HG03095 (cell line): ENCODE measurements around the gene BRD7.
A peak's percentile ranks its signal among the peaks of the same experiment; 100 is the strongest.

Source experiments
- ATAC-seq: cut with Tn5 transposase; IDR thresholded peaks from one replicate; pipeline ENCODE4 v1.9.1; 2021; ENCODE audit warnings: moderate library complexity; ENCODE audit not compliant: unreplicated experiment

The BRD7 gene

DNA sequence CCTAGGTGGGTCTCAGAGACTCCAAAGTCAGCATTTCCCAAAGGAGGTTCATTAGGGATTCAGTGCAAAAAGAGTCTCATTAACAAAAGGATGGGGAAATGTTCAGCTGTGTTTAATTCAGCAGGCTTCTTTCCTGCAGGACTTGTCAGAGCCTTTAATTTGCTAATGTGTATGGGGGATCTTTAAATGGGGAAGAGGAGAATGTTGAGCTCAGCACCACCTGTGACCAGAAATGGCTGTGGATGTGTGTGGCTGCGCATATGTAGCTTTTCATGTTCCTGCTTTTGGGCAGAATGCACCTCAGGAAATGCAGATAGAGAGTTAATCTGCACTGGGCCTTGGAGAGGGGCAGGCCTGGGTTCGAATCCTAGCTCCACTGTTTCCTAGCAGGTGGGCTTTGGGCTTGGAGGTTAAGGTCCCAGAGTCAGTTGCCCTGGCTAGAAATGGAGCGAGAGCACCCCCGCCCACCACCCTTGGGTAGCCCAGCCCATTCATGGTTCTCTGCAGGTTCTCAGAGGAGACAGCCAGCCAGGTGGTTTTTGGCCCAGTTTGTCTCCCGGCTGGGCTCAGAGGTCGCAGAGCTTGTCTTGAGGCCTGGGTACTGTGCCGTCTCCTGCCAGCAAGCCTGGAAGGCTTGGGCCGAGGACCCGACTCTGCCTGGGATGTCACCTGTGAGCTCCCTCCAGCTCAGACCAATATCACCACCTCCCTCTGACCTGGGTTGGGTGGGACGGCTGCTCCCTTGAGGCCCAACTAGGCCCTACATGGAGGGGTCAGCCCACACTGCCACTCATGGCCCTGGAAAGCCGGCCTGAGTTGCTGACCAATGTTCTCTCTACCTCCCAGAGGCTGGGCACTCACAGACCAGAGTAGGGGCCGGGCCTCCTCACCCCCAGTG is 93.1 kb downstream of the BRD7 start:
- ATAC-seq = no peak

DNA sequence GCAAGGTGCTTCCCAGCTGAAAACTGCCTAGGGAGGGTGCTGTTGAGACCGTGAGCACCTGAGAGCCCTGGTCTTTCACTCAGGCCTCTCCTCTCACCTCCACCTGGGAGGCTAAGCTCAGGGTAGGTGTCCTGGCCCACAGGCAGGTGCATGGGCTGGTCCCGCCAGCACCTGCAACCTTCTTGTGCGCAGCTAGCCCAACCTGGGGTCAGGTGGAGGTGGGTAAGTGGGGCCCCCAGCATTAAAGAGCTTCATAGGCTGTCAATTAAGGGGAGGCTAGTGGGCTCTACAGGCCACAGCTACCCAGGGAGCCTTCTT is 93.7 kb downstream of the BRD7 start:
- no peak for ATAC-seq

DNA sequence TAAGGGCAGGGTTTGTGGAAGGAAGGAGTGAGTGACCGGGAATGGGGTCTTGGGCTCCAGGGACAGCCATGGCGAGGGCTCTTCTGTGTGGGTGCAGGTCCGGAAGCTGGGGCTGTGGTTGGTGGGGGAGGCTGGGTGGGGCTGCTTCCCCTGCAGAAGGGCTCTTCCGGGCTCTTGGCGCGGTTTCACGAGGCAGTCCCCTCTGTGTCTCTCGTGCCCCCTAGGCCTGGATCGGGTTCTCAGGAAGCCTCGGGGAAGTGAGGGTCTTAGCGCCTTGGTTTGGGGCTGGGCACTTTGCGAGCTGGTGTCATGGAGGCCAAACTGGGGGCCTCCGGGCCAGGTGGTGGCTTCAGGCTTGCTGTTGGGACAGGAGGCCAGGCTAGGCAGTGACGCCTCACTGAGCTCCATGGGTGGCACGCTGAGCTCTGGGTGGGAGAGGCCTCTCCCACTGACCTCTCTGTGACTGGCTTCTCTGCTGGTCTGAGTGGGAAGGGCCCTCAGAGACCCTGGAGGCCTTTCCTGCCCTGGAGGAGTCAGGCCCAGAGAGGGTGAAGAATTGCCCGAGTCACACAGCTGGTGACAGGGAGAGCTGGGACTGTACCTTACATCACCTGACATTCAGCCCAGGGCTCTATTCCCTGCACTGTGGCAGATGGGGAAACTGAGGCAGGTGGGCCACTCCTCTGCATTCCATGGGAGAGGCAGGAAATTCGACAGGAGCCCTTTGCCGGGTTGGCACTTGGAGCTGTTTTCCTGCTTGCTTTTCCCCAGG is 94.3 kb downstream of the BRD7 start:
- peak; percentile 34 for ATAC-seq

DNA sequence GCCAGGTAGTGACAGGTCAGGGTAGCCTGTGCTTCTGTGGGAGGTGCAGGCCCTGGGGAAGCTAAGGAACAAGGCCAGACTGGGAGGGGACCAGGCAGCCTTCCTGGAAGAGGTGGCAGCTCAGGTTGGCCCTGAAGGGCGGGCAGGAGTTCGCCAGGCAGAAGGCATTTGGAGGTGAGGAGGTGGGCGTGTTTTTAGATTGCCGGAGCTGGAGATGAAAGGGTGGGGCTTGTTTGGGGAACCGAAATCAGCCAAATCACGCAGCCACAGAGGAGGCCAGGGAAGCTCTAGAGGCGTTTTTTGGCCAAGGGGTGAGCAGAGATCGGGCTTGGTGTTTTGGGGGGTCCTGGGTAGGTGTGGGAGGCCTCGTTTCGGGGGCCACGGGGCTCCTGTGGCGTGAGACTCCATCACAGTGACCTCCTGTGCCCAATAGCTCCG is 94.9 kb downstream of the BRD7 start:
- peak; percentile 64 for ATAC-seq

DNA sequence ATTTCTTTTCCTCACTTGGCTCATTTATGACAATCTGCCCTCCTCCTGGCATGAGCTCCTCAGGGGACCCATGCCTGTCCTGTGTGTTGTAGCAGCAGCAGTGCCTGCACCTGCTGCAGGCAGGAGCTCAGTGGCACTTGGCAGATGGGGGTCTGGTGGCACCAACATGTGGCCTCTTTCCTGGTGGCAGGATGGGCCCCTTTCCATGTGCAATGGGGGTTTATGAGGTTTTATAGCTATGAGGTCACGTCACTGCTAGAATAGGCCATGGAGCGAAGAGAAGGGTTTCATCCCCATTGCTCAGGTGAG is 95.5 kb downstream of the BRD7 start:
- no peak for ATAC-seq

DNA sequence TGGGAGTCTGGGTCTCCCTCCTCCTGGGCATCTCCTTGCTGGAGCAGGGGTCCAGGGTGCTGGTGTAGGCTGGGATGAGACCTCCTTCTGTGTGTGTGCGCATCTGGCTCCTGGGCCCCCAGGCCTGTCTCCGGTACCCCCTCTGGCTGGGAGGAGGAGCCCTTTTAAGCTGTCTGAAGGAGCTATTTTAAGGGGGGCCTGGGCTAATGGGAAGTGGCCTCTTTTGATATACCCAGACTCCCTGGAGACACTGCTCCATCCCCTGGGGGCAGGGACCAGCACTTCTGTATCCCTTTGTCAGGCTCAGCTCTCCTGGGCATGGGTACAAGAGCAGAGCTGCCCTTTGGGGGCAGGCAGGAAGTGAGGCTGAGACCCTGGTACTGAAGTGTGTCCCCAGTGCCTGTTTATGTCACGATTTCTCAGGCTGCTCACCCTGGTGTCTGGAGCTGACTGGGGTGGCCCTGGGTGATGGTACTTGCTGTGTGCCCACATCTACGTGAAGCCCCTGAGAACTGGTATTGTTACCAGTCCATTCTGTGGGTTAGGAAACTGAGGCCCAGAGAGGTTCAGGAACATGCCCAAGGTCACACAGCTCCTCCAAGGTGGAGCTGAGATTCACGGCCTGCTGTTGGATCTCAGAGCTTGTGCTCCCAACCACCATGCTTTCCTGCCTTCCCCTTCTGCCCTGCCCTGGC is 96.0 kb downstream of the BRD7 start:
- ATAC-seq = no peak

DNA sequence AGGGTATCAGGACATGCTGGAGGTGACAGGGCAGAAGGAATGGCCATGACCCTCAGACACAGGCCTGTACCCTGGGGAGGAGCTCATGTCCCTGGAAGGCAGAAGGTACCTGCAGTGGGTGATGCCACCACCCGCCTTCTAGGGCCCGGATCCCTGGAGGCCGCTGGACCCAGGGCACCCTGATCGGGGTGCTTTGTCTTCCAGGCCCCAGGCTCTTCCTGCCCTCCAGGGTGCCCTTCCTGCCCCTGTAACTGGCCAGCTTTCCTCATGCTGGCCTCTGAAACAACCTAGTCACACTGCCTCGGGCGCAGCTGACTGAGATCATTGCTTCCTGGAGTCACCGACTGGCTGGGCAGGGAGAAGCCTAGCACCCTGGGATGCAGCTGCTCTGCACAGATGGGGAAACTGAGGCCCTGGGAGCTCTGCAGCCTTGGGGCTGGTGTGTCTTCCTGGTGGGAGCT is 96.6 kb downstream of the BRD7 start:
- ATAC-seq = no peak

DNA sequence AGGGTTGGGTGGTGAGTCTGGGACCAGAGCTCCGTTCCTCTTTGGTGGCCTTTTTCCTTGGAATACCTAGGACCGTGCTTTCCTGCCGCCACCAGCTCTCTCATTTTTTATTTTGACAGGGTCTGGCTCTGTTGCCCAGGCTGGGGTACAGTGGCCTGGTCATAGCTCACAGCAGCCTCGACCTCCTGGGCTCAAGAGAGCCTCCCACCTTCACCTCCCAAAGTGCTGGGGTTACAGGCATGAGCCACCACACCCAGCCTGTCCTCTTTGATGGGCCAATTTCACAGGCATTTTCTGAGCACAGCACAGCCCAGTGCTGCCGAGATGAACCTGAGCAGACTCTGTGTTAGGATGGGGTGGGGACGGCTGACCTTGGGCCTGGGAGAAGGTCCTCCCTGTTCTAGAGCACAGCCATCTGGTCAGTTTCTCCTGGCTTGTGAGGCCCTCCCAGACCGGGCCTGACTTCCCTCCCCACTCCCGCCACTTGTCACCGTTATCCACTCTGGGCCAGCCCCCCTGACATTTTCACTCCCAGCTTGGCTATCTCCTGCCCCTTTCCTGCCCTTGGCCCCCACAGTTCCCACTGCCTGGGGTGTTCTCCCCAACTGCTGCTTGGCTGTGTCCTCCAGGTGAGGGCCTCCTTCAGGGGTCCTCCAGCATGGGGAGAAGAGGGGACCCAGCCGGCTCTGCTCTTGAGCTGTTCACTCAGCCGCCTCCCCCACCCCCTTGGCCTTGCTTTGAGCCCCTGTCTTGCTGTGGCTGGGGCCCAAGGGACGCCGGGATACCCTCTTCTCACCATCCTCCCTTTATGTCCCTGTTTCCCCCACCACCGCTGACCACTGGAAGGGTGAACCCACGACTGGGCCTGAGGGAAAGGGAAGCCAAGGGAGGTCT is 97.4 kb downstream of the BRD7 start:
- ATAC-seq = no peak

DNA sequence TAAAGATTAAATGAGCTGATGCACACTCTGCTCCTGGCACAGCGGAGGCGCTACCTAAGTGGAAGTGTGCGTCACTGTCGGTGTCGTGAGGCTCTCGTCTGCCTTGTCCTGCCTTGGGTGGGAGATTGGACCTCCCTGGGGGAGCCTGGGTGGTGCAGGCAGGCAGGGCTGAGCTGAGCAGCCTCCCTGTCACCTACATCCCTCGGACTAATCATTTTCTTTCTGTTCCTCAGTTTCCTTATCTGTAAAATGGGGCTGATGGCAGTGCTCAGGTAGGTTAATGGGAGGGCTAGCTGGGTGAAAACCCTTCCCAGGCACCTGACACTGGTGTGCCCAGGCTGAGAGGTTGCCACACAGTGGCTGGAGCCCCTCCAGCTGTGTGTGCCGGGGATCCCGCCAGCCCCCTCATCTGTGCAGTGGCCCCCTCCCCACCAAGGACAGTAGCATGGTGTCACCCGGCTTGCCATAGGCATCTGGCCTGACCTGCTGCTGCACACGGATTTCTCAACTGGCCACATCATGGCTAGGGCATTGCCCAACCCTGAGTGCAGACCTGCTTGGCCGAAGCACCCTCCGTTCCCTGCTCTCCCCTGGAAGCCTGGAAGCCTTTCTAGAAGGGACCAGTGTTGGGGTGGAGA is 98.2 kb downstream of the BRD7 start:
- no peak for ATAC-seq

DNA sequence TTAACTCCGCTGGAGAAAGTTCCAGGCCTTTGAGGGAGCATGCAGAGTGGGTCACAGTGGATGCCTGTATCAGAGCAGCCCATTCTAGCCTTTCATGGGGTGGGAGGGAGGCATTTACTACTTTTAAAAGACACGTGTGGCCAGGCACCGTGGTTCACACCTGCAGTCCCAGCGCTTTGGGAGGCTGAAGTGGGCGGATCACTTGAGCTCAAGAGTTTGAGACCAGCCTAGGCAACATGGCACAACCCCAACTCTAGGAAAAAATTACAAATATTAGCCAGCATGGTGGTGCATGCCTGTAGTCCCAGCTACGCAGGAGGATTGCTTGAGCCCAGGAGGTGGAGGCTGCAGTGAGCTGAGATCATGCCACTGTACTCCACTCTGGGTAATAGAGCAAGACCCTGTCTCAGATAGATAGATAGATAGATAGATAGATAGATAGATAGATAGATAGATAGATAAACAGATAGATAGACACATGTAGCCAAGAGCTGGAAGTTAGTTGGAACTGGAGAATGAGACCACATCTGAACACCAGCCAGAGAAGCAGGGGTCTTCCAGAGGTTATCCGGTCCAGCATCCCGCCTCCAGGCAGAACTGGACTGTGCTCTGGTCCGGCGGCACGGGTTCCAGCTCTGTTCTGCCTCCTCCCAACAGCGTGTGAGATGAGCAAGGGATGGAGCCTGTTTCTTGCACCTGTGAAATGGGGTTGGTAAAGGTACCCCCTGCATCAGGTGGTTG is 98.8 kb downstream of the BRD7 start:
- ATAC-seq = no peak

DNA sequence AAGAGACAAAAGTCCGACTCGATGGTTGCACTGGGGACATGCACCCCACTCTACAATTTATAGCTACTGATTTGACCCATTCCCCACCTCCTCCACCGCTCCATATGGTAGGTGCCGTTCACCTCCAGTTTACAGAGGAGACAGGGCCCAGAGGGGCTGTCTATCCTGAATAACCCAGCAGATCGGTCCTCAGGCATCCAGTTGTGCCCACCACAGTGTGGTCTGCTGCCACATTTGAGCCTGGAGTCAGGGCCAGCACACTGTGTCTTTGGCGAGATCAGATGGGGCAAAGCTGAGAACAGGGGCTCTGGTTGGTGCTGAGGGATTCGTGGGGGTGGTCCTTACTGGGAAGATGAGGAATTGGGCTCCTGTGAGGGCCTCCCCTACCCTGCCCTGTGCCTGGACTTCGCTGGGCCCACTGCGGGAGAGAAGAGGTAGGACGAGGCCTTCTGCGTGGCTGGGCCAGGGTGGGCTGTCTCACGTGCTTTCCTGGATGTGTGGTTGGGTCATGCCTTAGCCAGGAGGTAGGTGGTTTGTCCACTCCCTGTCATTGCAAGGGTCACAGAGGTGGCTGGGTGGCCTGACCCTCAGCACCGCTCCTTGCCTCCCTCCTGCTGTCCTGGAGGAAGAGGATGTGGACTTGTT is 99.6 kb downstream of the BRD7 start:
- ATAC-seq = no peak

DNA sequence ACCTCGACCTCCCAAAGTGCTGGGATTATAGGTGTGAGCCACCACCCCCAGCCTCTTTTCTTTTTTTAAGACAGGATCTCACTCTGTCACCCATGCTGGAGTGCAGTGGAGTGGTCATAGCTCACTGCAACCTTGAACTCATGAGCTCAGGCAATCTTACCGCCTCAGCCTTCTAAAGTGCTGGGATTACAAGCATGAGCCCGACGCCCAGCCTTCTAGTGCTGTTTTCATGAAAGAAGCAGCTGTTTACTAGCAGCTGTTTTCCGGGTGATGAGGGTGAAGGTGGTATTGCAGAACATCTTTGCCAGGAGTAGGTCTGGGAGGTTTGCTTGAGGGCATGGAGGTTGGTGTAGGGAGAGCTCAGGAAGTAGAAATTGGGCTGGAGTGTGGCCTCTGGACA is 100.4 kb downstream of the BRD7 start:
- no peak for ATAC-seq

DNA sequence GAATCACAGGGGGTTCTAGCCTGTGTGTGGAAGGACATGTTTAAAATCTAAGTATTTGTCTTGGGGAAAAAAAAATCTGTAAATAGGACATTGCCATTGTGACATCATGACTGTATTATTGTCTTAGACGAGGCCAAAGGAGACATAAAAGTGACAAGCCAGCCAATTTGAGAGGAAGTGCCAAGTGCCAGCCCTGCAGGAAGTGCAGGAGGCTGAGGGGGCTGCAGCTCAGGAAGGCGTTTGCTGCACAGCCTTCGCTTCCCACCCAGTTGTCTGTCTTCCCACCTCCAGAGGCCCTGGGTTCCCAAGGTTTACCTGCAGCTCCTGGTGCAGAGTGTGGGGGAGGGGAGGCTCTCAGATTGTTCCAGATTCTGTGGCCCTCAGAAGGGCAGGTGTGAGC is 101.1 kb downstream of the BRD7 start:
- no peak for ATAC-seq

DNA sequence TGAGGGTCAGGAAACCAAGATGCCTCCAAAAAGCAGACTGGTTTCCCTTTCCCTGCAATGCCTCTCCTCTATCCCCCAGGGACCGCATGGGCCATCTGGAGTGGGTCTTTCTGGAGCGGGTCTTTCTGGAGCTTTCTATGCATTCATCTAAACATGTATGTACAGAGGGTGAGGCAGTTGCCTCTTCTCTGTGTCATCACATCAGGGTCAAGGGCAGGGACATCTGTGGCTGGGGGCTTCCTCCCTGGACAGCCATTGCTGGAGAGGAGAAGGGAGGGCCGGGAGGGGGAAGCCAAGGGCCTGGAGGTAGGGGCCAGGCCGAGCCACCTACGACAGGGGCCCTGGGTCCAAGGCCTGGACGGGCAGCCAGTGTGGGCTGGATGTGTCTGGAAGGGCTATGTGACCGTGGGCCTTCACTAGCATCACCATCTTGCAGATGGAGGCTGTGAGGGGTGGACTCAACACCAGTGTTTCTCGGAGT is 101.6 kb downstream of the BRD7 start:
- no peak for ATAC-seq

DNA sequence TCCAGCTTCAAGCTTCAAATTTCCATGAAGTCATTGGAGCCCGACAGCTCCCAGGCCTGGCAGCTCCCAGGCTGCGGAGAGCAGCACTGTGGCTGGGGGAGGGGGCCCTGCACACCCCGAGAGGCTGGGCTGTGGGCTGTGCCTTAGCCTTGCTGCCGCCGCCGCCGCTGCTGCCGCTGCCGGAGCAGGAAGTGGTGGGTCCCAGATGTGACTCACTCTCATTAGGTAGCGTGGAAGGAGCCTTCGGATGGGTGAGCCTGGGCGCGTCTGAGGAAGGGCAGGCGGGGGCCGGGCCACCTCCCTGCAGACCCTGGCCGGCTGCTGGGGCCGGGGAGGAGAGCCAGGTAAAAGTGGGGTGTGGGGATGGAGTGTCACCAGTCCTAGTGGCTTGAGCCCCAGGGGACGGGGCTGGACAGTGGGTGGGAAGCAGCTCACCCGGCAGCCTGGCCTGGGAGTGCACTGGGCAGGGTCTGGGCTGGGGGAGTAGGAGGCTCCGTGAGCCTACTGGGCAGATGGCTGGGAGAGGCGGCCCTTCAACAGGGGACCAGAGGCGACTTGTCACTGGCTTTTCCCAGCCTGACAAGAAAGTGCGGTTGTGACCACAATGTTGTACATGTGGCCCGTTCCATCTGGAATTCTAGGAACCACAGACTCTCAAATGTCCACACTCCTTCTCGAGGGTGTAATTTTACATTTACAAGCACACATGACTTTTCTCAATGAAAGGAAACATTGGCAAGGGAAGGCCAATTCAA is 102.3 kb downstream of the BRD7 start, which contains the start of gene ADCY7:
Gene ADCY7, plus strand, starts transcription at position 215 of the 755 bp plus-strand sequence. CDS start 21,629 bp downstream, outside the sequence.
- ATAC-seq = peak; percentile 88
